ENCODE measurements around the gene BLOC1S5.

The BLOC1S5 gene

DNA sequence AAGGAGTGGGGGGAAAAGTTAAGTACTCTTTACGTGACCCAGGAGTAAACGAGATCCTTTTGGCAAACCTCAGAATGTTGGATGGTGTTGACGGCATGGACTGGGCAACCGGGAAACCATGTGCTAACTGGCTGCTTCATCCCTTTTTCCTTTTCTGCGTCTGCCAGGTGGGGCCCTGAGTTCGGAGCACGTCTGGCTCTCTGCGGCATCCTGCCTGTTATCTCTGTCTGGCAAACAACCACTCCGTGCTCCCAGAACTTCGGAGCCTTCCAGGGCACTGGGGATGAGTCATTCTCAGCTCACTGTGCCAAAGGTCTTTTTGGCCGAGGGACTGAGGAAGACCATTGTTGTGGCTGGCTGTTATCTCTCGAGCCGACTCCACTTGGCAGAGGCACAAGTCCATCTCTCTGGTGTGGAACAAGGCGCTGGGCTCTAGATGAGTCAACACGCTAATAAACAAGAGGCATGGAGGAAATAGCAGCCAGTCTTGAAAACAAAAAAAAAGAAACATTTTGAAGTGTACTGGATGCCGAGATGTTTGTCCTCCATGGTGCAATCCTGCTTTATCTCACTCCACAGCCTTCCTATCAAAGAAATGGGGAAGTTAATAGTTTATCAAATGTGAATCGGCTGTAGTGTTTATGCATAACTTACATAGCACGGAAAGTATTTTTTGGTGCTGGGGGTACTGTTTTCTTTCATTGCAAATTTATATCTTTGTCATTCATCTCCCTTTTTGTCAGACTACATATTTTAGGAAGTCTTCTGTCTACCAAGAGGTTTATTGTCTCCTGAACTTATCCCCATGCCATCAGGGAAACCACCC is 89.0 kb downstream of the BLOC1S5 start:
- no peaks in the 10 kb centered on the region for H3K9me3 ChIP-seq (ENCODE audit: severe bottlenecking)
- no peak for DNase-seq
- H3K27ac ChIP-seq = no peak overlapping the region
- TF ChIP-seq, protein P1, sequence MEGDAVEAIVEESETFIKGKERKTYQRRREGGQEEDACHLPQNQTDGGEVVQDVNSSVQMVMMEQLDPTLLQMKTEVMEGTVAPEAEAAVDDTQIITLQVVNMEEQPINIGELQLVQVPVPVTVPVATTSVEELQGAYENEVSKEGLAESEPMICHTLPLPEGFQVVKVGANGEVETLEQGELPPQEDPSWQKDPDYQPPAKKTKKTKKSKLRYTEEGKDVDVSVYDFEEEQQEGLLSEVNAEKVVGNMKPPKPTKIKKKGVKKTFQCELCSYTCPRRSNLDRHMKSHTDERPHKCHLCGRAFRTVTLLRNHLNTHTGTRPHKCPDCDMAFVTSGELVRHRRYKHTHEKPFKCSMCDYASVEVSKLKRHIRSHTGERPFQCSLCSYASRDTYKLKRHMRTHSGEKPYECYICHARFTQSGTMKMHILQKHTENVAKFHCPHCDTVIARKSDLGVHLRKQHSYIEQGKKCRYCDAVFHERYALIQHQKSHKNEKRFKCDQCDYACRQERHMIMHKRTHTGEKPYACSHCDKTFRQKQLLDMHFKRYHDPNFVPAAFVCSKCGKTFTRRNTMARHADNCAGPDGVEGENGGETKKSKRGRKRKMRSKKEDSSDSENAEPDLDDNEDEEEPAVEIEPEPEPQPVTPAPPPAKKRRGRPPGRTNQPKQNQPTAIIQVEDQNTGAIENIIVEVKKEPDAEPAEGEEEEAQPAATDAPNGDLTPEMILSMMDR (IDR thresholded peaks at IDR 0.05; ENCODE audit: low read depth, low read length) = no peak
- no peaks in the 10 kb centered on the region for H3K27me3 ChIP-seq (ENCODE audit: insufficient read depth, low read depth, severe bottlenecking)
- H3K36me3 ChIP-seq = no peaks in the 10 kb centered on the region
- no peak overlapping the region for H3K4me3 ChIP-seq (ENCODE audit: low read depth, low read length)

DNA sequence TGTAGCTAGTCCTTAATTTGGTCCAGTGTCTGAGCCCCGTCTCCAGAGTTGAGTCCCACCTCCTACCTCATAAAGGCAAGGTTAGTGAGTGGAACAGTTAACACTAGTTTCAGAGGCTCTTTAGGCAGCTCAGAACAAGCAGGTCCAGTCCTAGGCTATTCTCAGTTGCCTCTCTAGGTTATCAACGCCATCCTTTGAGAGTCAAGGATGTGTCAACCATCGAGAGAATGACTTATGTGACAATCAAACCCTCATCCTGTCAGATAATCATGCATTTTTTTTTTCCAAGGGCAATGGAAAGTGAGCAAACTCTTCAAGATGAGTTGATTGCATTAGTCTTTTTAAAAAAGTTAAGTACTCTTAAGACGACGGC is 89.6 kb downstream of the BLOC1S5 start:
- no peaks in the 10 kb centered on the region for H3K9me3 ChIP-seq (ENCODE audit: severe bottlenecking)
- no peak for DNase-seq
- no peaks in the 10 kb centered on the region for H3K27me3 ChIP-seq (ENCODE audit: insufficient read depth, low read depth, severe bottlenecking)
- H3K4me3 ChIP-seq (ENCODE audit: low read depth, low read length) = no peak overlapping the region
- TF ChIP-seq, protein P1 (IDR thresholded peaks at IDR 0.05; ENCODE audit: low read depth, low read length) = no peak
- H3K36me3 ChIP-seq = no peaks in the 10 kb centered on the region
- no peak overlapping the region for H3K27ac ChIP-seq

DNA sequence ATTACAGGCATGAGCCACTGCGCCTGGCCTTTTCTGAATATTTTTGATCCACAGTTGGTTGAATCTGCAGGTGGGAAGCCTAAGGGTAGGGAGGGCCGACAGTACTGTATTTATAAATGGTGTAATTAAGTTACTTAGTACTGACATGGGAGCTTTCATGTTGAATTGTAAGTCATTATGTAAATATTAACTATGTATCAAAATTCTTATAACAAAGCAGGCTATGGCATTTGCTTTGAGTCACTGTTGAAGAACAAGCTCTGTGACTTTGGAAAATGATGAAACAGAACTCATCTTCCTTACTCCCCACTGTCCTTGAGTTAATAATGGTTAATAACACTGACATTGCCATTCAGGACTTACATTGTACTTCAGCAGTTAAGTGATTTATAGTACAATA is 90.6 kb downstream of the BLOC1S5 start:
- no peak for DNase-seq
- Histone ChIP-seq H3K27me3 (ENCODE audit: insufficient read depth, low read depth, severe bottlenecking) (no peaks in the 10 kb centered on the region), H3K36me3 (no peaks in the 10 kb centered on the region), H3K4me3 (ENCODE audit: low read depth, low read length) (no peak overlapping the region), H3K9me3 (ENCODE audit: severe bottlenecking) (no peaks in the 10 kb centered on the region), H3K27ac (no peak overlapping the region)
- TF ChIP-seq, protein P1 (IDR thresholded peaks at IDR 0.05; ENCODE audit: low read depth, low read length) = no peak

DNA sequence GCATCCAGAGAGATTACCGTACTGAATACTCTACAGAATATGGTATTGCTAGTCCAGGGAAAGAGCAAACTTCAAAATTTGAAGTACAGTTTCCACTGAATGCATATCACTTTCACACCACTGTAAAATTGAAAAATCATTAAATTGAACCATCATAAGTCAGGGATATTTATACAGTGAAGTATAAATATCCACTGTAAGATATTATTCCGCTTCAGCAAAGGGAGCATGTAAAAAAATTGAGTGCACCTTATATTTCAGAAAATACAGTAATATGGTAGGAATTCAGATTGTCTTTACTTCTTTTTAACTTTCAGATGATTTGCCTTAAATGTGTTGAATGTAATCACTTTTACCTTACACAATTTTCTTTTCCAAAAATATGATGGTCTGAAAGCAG is 92.7 kb downstream of the BLOC1S5 start:
- TF ChIP-seq, protein P1 (IDR thresholded peaks at IDR 0.05; ENCODE audit: low read depth, low read length) = no peak
- Histone ChIP-seq H3K27ac (no peak overlapping the region), H3K36me3 (no peaks in the 10 kb centered on the region), H3K4me3 (ENCODE audit: low read depth, low read length) (no peak overlapping the region), H3K27me3 (ENCODE audit: insufficient read depth, low read depth, severe bottlenecking) (no peaks in the 10 kb centered on the region), H3K9me3 (ENCODE audit: severe bottlenecking) (no peaks in the 10 kb centered on the region)
- no peak for DNase-seq

DNA sequence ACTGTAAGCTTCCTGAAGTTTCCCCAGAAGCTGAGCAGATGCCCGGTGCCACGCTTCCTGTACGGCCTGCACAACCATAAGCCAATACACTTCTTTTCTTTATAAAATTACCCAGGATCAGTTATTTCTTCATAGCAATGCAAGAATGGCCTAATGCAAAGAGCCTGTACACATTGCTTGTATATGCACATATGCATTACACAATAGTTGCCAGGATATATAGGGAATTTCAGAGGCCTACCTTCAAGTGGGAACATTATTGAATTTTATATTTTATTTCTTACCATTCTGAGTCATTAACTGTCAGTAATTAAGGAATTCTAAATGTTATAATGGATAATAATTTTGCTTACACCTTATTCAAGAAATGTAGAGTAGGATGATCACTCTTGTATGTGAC is 93.6 kb downstream of the BLOC1S5 start:
- TF ChIP-seq, protein P1 (IDR thresholded peaks at IDR 0.05; ENCODE audit: low read depth, low read length) = no peak
- Histone ChIP-seq H3K27ac (no peak overlapping the region), H3K4me3 (ENCODE audit: low read depth, low read length) (no peak overlapping the region), H3K9me3 (ENCODE audit: severe bottlenecking) (no peaks in the 10 kb centered on the region), H3K27me3 (ENCODE audit: insufficient read depth, low read depth, severe bottlenecking) (no peaks in the 10 kb centered on the region), H3K36me3 (no peaks in the 10 kb centered on the region)
- no peak for DNase-seq
